Activated CD8-positive, alpha-beta memory T cell treated with anti-CD3 and anti-CD28 coated beads, Interleukin-2, amount 50 U/mL, for 24 hours (primary cell): ENCODE results near the gene RAMP1.

Experiments
- DNase-seq: peaks from one replicate; pipeline ENCODE4 v3.0.0-alpha.2; 2020; ENCODE audit errors: extremely low read depth

RAMP1 gene

DNA sequence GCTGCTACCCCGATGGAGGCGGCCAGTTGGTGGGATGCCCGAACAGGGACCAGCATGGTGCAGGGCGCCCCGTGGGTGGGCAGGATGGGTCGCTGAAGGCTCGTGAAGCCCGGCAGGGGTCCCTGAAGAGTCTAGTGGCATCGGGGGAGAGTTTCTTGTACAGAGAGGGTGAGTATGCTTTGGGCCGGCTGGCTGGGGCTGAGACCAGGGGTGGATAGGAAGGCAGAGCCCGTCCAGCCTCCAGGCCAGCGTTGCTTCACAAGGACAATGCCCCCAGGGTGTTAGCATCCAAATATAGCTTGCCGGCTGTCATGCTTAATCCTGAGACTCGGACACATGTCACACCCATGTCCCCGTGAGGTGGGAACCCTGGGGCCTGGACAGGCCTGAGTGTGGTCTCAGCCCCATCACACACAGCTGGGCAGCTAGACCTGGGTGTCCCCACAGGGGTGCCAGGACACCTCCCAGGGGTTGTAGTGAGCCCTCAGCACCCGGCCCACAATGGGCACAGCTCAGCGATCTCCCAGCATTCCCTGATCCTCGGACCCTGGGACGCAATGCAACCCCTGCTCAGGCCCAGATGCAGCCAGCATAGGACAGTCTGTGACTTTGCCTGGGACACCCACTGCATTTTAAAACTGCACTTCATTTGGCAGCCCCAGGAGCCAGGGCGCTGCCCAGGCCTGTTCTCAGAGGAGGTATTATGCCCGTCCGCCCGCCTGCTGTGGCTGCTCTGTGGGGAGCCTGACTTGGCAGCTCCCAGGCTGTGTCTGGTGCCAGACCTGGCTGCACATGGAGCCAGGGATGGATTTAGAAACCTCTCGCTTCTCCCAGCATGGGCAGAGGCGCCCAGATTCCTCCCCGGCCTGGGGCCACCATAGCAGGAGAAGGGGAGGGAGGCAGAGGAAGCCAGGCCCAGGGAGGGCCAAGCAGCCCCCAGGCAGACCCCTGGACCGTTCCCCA, 36.4 kb downstream of the RAMP1 start:
- no peak for DNase-seq

DNA sequence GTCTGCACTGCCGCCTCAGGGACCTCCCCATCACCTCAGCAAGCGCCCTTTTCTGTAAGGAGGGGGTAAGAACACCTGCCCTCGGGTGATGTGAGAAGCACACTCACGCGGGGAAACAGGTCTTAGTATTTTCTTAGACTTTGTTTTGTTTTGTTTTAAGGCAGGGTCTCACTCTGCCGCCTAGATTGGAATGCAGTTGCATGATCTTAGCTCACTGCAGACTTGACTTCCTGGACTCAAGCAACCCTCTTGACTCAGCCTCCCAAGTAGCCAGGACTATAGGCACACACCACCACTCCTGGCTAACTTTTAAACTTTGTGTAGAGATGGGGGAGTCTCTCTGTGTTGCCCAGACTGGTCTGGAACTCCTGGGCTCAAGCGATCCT, 37.1 kb downstream of the RAMP1 start:
- DNase-seq: no peak

DNA sequence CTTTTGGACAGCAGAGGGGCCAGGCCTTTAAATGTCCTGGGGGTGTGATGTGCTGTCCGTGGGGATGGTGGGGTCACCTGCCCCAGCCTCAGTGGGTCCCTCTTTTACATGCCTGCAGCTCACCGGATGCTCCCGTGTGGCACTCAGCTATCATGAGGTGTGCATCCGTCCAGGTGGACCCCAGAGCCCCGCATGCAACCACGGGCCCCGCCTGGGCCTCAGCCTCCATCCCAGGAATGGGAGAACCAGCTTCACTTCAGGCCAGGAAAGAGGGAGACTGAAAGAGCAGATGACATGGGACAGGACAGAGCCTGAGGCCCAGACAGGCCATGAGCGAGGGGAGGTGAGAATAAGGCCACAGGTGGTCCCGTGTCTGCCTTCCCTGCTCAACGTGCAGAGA, 37.5 kb downstream of the RAMP1 start:
- DNase-seq: no peak

GRCh38 chr2:237898057-237898414, 38.6 kb downstream of the RAMP1 start:
- DNase-seq: no peak

DNA sequence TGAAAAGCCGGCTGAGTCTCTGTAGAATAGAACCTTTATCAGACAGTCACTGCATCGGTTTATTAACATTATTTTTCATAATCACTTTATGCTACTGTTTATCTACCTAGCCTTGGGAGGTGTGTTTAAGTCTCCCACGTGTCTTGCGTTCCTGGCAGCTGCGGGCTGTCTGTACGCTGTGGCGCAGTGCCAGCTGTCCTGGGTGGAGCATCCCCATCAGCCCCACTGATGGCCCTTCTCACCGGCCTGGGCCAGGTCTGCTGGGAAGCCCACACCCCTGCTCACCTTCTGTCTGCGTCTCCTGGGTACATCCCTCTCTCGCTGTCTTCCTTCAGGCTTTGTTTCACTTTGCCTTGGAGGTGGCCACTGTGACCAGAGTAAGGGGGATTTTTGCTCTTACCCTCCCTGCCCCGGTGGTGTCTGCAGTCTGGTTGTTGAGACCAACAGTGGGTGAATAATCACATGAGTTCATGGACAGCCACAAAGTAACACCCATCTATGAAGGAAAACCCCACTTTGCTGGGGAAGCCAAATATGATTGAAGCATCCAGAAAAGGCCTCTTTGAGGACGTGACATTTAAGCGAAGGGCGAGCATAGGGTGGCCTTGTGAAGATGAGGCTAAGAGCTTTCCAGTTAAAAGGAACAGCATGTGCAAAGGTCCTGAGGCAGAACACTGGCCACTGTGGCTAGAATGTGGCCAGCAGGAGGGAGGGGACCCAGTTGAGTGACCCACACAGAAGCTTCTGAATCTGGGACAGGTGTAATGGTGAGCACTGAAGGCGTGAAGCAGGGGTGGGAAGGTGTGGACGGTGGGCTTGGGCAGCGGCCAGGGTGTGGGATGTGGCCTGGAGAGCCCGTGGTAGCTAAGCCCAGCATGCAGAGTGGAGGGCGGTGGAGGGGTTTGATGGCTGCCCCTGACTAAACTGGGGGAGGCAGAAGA, 41.7 kb downstream of the RAMP1 start:
- no peak for DNase-seq

DNA sequence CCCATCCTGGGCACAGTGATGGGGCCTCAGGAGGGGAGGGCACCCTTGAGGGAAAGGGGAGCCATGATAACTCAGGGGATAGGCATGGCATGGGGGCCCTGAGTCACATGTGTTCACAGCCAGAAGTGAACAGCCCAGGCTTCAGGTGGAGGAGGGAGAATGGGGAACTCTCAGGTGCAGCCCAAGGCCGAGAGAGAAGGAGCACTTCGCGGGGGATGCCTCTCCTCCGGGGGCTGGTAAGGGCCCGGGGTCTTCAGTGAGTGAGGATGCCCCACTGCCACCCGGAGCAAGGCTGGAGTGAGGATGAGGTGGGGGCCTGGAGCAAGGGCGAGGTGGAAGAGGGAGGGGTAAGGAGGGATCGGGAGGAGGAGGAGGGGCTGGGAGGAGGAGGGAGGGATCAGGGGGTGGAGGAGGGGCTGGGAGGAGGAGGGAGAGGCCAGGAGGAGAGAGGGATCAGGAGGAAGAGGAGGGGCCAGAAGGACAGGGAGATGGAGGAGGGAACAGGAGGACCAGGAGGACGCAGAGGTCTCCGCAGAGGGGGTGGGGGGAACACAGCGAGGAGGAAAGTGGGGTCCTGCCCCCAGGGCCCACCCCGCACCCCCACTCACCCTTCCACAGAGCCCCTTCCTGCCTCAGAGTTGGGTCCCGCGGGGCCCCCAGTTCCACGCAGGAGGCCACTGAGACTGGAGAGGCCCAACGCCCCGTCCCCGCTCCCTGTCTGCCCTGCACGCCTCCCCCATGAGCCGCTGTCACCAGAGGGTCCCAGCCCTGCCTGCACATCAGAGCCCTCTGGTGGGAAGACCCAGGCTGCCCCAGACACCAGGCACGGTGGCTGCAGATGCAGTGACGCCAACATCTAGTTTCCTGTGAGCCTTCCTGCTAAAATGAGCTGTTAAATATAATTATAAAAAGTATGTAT, 42.8 kb downstream of the RAMP1 start:
- DNase-seq: no peak

- DNase-seq: no peak
Observed at GRCh38 chr2:237904831-237905599, 45.6 kb downstream of the RAMP1 start.

DNA sequence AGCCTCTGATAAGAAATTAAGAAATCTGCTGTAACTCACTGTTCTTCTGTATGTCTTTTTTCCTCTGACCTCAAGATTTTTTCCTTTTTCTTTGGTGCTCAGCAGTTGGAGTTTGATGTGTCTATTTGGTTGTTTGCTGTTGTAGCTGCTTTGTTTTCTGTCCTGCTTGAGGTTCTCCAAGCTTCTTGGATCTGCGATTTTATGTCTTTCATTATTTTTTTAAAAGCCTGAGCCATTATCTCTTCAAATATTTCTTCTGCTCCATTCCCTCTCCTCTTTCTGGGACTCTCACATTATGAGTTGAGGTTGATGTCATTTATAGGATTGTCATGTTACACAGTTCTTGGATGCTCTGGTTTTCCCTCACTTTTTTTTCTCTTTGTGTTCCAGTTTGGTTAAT, 47.7 kb downstream of the RAMP1 start:
- no peak for DNase-seq

DNA sequence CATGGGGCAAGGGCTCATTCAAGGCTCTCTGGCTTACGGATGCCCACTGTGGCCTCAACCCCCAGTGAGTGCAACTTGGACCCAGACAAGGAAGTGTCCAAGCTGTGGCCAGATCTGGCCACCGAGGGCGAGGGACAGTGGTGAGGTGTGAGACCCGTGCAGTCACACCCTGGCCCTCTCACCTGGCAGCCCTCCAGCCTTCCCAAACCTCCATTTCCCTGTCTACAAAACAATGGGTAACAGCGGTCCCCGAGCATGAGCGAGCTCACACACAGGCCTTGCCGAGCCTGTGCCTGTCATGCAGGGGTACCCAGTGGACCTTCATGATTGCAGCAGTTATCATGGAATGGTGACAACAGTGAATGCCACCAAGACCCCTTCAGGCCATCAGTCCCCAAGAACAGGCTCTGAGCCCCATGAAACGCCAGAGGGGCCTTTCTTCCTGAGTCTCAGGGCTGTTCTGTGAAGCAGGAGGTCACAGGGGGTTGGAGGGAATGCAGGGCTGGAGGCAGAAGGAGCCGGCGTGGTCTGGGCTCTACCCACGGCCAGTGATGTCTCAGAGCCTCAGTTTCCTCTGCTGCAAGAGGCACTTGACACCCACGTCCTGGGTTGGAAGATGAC, 49.8 kb downstream of the RAMP1 start:
- DNase-seq: no peak

DNA sequence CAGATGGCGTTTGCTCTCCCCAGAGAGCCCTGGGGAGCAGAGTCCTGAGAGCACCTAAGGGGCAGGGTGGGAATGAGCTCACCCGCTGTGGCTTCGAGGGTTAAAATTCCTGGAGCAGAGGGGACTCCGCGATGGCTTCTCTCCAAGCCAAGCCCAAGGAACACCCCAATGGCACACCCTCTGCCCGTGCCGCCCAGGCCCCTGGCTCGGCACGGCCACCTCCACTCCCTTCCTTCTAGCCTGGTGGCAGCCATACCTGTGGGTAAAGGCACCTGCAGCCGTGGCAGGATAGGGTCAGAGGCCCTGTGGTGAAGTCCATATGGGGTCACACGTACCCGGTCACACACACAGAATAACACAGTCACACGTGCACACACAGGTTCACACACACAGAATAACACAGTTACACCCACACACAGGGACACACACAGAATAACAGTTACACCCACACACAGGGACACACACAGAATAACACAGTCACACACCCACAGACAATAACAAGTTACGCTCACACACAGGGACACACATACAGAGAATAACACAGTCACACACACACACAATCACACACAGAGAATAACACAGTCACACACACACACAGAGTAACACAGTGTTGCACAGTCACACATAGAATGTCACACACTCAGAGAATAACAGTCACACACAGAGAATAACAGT, 50.5 kb downstream of the RAMP1 start:
- no peak for DNase-seq

DNA sequence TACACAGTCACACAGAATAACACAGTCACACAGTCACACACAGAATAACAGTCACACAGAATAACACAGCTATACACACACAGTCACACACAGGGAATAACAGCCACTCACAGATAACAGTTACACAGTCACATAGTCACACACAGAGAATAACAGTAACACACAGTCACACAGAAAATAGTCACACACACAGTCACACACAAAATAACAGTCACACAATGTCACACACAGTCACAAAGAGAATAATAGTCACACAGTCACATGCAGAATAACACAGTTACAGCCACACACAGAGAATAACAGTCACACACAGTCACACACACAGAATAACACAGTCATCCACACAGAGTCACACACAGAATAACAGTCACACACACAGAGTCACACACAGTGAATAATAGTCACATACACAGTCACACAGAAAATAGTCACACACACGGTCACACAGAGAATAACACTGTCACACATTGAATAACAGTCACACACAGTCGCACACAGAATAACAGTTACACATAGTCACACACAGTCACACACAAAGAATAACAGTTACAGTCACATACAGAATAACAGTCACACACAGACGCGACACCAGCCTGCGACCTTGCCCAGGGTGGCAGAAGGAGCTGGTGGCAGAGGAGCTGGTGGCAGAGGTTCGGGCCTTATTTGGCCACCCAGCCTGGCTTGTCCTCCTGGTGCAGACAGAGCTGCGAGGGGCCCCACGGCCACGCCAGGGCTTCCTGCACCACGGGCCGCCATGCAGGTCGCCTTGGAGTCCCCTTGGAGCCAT, 51.3 kb downstream of the RAMP1 start:
- DNase-seq: no peak

DNA sequence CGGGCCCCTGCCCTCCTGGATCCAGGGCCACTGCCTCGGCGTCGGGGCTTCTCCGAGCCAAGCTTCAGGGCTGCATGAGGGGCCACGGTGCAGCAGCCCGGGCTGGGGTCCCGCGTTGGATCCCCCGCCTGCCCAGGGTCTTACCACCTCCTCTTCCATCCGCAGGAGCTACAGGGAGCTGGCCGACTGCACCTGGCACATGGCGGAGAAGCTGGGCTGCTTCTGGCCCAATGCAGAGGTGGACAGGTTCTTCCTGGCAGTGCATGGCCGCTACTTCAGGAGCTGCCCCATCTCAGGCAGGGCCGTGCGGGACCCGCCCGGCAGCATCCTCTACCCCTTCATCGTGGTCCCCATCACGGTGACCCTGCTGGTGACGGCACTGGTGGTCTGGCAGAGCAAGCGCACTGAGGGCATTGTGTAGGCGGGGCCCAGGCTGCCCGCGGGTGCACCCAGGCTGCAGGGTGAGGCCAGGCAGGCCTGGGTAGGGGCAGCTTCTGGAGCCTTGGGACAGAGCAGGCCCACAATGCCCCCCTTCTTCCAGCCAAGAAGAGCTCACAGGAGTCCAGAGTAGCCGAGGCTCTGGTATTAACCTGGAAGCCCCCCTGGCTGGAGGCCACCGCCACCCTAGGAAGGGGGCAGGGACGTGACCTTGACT, 52.1 kb downstream of the RAMP1 start:
- no peak for DNase-seq

DNA sequence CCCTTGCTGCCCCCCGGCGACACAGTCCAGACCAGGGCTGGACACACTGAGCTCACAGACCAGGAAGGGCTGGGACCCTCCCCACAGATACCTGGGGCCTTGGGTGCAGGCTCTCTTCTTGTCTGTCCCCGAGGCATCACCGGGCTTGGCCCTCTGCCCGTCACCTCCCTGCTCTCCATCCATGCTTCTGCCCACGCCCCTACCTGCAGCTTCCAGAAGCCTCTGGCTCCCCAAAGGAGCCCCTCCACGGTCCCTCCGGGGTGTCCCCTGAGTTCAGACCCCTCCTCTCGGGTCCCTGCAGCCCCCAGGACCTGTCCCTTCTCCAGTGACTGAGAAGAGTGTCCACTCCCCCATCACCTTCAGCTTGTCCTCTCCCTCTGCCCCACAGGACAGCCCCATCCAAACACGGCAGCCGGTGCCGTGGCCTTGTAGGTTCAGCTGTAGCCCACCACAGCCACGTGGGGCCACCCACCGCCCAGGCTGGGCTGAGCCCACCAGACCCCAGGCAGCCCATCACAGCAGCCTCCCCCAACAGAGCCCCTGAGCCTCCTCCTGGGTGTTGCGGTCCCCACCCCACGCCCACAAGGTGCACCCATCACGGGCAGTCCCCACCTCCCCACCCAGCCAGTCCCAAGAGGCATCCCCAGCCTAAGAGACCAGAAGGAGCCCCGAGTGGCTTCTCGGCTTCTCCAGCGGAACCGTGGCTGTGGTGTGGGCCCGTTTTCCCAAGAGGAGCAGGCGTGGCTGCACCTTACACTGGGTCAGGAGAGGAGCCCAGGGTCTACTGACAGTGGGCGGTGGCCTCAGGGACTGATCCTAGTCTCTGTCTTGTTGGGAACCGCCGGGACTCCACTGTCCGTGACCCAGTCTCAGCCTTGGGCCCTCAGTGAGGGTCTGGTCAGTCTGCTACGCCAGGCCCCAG, 53.1 kb downstream of the RAMP1 start:
- no peak for DNase-seq

- no peak for DNase-seq
Observed at GRCh38 chr2:237913193-237913917, 53.9 kb downstream of the RAMP1 start.

DNA sequence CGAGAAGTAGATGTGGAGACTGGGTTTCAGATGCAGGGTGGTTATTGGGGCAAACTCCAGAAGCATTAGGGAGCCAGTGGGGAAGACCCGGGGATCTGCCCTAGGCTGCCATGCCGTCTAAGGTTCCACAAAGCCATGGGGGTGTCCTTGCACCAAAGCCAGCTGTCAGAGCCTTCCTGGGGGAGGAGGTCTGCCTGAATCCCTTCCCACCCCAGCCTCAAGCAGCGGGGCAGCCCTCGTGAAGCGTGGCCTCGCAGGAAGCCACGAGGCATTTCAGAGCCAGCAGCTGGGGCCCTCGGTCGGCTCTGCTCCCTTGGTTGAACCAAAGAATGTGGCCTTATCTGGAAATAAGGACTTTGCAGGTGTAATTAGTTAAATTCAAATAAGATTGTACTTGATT, 56.2 kb downstream of the RAMP1 start:
- DNase-seq: no peak

GRCh38 chr2:237916296-237916695, 56.9 kb downstream of the RAMP1 start:
- no peak for DNase-seq
